KOPT-K1 (cell line): Measurements from ENCODE around the gene FIGN.

Experiments
- H3K27ac ChIP-seq: fragments of 200-600 bp; sonication (generic); 2 replicates; pipeline ENCODE4 v1.5.1; 2016; ENCODE audit warnings: antibody characterized with exemption, mild to moderate bottlenecking, low read depth, low read length; ENCODE audit not compliant: poor library complexity, severe bottlenecking
- H3K36me3 ChIP-seq: fragments of 200-600 bp; sonication (generic); 2 replicates; pipeline ENCODE4 v1.5.1; 2017; ENCODE audit warnings: antibody characterized with exemption, mild to moderate bottlenecking, low read length, moderate library complexity; ENCODE audit not compliant: insufficient read depth
- H3K9me3 ChIP-seq: fragments of 200-600 bp; sonication (generic); 2 replicates; pipeline ENCODE4 v1.5.1; 2017; ENCODE audit warnings: antibody characterized with exemption, low read length, mild to moderate bottlenecking; ENCODE audit not compliant: insufficient read depth, poor library complexity, severe bottlenecking

Gene FIGN

GRCh38 chr2:163755366-163755765, 19.6 kb upstream of the FIGN start:
- no peaks in the 10 kb centered on the region for H3K36me3 ChIP-seq
- no peak overlapping the region for H3K27ac ChIP-seq
- H3K9me3 ChIP-seq = no peaks in the 10 kb centered on the region

GRCh38 chr2:163753726-163754125, 17.9 kb upstream of the FIGN start:
- Histone ChIP-seq H3K27ac (no peak overlapping the region), H3K36me3 (no peaks in the 10 kb centered on the region), H3K9me3 (no peaks in the 10 kb centered on the region)

GRCh38 chr2:163752267-163752666, 16.5 kb upstream of the FIGN start:
- H3K9me3 ChIP-seq = no peaks in the 10 kb centered on the region
- no peaks in the 10 kb centered on the region for H3K36me3 ChIP-seq
- no peak overlapping the region for H3K27ac ChIP-seq

GRCh38 chr2:163751696-163752095, 15.9 kb upstream of the FIGN start:
- Histone ChIP-seq H3K9me3 (no peaks in the 10 kb centered on the region), H3K27ac (no peak overlapping the region), H3K36me3 (no peaks in the 10 kb centered on the region)

GRCh38 chr2:163748420-163748819, 12.6 kb upstream of the FIGN start:
- no peak overlapping the region for H3K27ac ChIP-seq
- H3K9me3 ChIP-seq = no peaks in the 10 kb centered on the region
- no peaks in the 10 kb centered on the region for H3K36me3 ChIP-seq

GRCh38 chr2:163741435-163741834, 5.6 kb upstream of the FIGN start:
- Histone ChIP-seq H3K27ac (no peak overlapping the region), H3K9me3 (no peaks in the 10 kb centered on the region), H3K36me3 (no peaks in the 10 kb centered on the region)

- no peak overlapping the region for H3K27ac ChIP-seq
- no peaks in the 10 kb centered on the region for H3K36me3 ChIP-seq
- no peaks in the 10 kb centered on the region for H3K9me3 ChIP-seq
These were observed 1.8 kb upstream of the FIGN start for GRCh38 chr2:163737563-163737962.

- no peaks in the 10 kb centered on the region for H3K36me3 ChIP-seq
- no peaks in the 10 kb centered on the region for H3K9me3 ChIP-seq
- no peak overlapping the region for H3K27ac ChIP-seq
These were observed 1.3 kb upstream of the FIGN start for GRCh38 chr2:163737190-163737439.

GRCh38 chr2:163736433-163737189, 803 bp upstream of the FIGN start:
- Histone ChIP-seq H3K36me3 (no peaks in the 10 kb centered on the region), H3K9me3 (no peaks in the 10 kb centered on the region), H3K27ac (no peak overlapping the region)

GRCh38 chr2:163734881-163735684, 725 bp downstream of the FIGN start:
- Histone ChIP-seq H3K36me3 (no peaks in the 10 kb centered on the region), H3K27ac (no peak overlapping the region), H3K9me3 (no peaks in the 10 kb centered on the region)

GRCh38 chr2:163734401-163734800, 1.4 kb downstream of the FIGN start:
- Histone ChIP-seq H3K9me3 (no peaks in the 10 kb centered on the region), H3K36me3 (no peaks in the 10 kb centered on the region), H3K27ac (no peak overlapping the region)

- Histone ChIP-seq H3K27ac (no peak overlapping the region), H3K36me3 (no peaks in the 10 kb centered on the region), H3K9me3 (no peaks in the 10 kb centered on the region)
These were observed 1.9 kb downstream of the FIGN start for GRCh38 chr2:163733956-163734355.

- Histone ChIP-seq H3K9me3 (no peaks in the 10 kb centered on the region), H3K27ac (no peak overlapping the region), H3K36me3 (no peaks in the 10 kb centered on the region)
These were observed 2.4 kb downstream of the FIGN start for GRCh38 chr2:163733301-163733938.

- H3K27ac ChIP-seq = no peak overlapping the region
- no peaks in the 10 kb centered on the region for H3K9me3 ChIP-seq
- H3K36me3 ChIP-seq = no peaks in the 10 kb centered on the region
These were observed 3.1 kb downstream of the FIGN start for GRCh38 chr2:163732727-163733126.

- Histone ChIP-seq H3K27ac (no peak overlapping the region), H3K36me3 (no peaks in the 10 kb centered on the region), H3K9me3 (no peaks in the 10 kb centered on the region)
These were observed 4.1 kb downstream of the FIGN start for GRCh38 chr2:163731735-163732134.
